GM20431 (cell line): ENCODE results near the gene LDLRAD3.

ENCODE experiments used
- in situ Hi-C: fragments of 300-500 bp; cut with MseI, MboI; formaldehyde crosslinking; loops from one replicate; pipeline ENCODE4 v1.15.0; 2020; ENCODE audit warnings: low sequenced_read_pairs; ENCODE audit not compliant: unreplicated experiment

The LDLRAD3 gene

GRCh38 chr11:36243641-36244040 lies 299.8 kb downstream of the LDLRAD3 start:
- in situ Hi-C loops = no loop called here

- in situ Hi-C loops = no loop called here
These were observed 303.6 kb downstream of the LDLRAD3 start for GRCh38 chr11:36247493-36247892.

GRCh38 chr11:36248436-36248835 lies 304.6 kb downstream of the LDLRAD3 start:
- in situ Hi-C loops = no loop called here

- in situ Hi-C loops = no loop called here
These were observed 305.4 kb downstream of the LDLRAD3 start for GRCh38 chr11:36249246-36249645.

- in situ Hi-C loops = no loop called here
These were observed 308.0 kb downstream of the LDLRAD3 start for GRCh38 chr11:36251823-36252222.

- in situ Hi-C loops = no loop called here
These were observed 309.4 kb downstream of the LDLRAD3 start for GRCh38 chr11:36253238-36253637.

- in situ Hi-C loops = no loop called here
These were observed 310.9 kb downstream of the LDLRAD3 start for GRCh38 chr11:36254713-36255112.

- in situ Hi-C loops = no loop called here
These were observed 313.5 kb downstream of the LDLRAD3 start for GRCh38 chr11:36257351-36257750.

- in situ Hi-C loops = no loop called here
These were observed 315.0 kb downstream of the LDLRAD3 start for GRCh38 chr11:36258730-36259360.

- in situ Hi-C loops = loop anchor here (10.0 kb wide), 1 partner anchor 646 kb away; the partner anchor contains the start of gene FJX1
These were observed 317.2 kb downstream of the LDLRAD3 start for GRCh38 chr11:36261094-36261493.

- in situ Hi-C loops = loop anchor here (10.0 kb wide), 1 partner anchor 649 kb away; the partner anchor contains the start of gene FJX1
These were observed 320.4 kb downstream of the LDLRAD3 start for GRCh38 chr11:36264011-36264972.

GRCh38 chr11:36264973-36265344 lies 321.1 kb downstream of the LDLRAD3 start:
- in situ Hi-C loops = loop anchor here (10.0 kb wide), 1 partner anchor 650 kb away; the partner anchor contains the start of gene FJX1

GRCh38 chr11:36265793-36266628 lies 322.1 kb downstream of the LDLRAD3 start:
- in situ Hi-C loops = loop anchor here (10.0 kb wide), 1 partner anchor 651 kb away; the partner anchor contains the start of gene FJX1

GRCh38 chr11:36266767-36267166 lies 322.9 kb downstream of the LDLRAD3 start:
- in situ Hi-C loops = loop anchor here (10.0 kb wide), 1 partner anchor 652 kb away; the partner anchor contains the start of gene FJX1

GRCh38 chr11:36268337-36268985 lies 324.6 kb downstream of the LDLRAD3 start:
- in situ Hi-C loops = loop anchor here (10.0 kb wide), 1 partner anchor 654 kb away; the partner anchor contains the start of gene FJX1

- in situ Hi-C loops = no loop called here
These were observed 326.8 kb downstream of the LDLRAD3 start for GRCh38 chr11:36270701-36271100.

GRCh38 chr11:36271794-36272407 lies 328.0 kb downstream of the LDLRAD3 start:
- in situ Hi-C loops = no loop called here

- in situ Hi-C loops = no loop called here
These were observed 329.2 kb downstream of the LDLRAD3 start for GRCh38 chr11:36273110-36273509.

GRCh38 chr11:36274414-36274813 lies 330.6 kb downstream of the LDLRAD3 start:
- in situ Hi-C loops = no loop called here
